Esophagus squamous epithelium (tissue), 4 donors: ENCODE data around the gene ZSCAN25.

Experiments
- POLR2A ChIP-seq, 4 donors: fragments of 450-650 bp; IDR thresholded peaks; one replicate each; pipeline ENCODE4 v1.6.1; 2017; ENCODE audit warnings: antibody characterized with exemption in 4 of 4, mild to moderate bottlenecking in 4 of 4, moderate library complexity in 3 of 4
- TF ChIP-seq, protein P1 (sequence below), 6 experiments: fragments of 450-650 bp in 4 of 6; fragments of 200-600 bp in 2 of 6; sonication (generic) in 2 of 6; IDR thresholded peaks; one replicate each; pipeline ENCODE4 v1.5.1; 2016 to 2019; ENCODE audit warnings: antibody characterized with exemption in 6 of 6, mild to moderate bottlenecking in 4 of 6, moderate library complexity in 4 of 6

DNA sequence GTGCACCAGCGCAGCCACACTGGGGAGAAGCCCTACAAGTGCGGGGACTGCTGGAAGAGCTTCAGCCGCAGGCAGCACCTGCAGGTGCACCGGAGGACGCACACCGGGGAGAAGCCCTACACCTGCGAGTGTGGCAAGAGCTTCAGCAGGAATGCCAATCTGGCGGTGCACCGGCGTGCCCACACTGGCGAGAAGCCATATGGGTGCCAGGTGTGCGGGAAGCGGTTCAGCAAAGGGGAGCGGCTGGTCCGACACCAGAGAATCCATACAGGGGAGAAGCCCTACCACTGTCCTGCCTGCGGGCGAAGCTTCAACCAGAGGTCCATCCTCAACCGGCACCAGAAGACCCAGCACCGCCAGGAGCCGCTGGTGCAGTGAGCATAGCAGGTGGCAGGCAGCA, 12.9 kb downstream of the ZSCAN25 start:
- TF ChIP-seq, protein P1, sequence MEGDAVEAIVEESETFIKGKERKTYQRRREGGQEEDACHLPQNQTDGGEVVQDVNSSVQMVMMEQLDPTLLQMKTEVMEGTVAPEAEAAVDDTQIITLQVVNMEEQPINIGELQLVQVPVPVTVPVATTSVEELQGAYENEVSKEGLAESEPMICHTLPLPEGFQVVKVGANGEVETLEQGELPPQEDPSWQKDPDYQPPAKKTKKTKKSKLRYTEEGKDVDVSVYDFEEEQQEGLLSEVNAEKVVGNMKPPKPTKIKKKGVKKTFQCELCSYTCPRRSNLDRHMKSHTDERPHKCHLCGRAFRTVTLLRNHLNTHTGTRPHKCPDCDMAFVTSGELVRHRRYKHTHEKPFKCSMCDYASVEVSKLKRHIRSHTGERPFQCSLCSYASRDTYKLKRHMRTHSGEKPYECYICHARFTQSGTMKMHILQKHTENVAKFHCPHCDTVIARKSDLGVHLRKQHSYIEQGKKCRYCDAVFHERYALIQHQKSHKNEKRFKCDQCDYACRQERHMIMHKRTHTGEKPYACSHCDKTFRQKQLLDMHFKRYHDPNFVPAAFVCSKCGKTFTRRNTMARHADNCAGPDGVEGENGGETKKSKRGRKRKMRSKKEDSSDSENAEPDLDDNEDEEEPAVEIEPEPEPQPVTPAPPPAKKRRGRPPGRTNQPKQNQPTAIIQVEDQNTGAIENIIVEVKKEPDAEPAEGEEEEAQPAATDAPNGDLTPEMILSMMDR (IDR thresholded peaks at IDR 0.05): no peak
- TF ChIP-seq POLR2A (IDR thresholded peaks at IDR 0.05): no peak
